ENCODE data around the gene ZBTB3. TPM values are rescaled to one million over a fixed set of nuclear protein-coding genes. Genes with fewer than 3 reads are reported as not detected.

ZBTB3 gene
- total and polyA plus RNA-seq, 9 of the 15 experiments (the other 6 are each of a cell fraction or from before 2014, with no cell fraction given): 1.9 to 10.0 (median 4.9) TPM

- H3K9ac ChIP-seq (ENCODE audit: insufficient read depth in 1 of 2, low read depth in 2 of 2, low read length in 2 of 2): peak within 1 kb of the TSS; percentile 84 to 96
- no peaks in the 10 kb centered on the region for H3K9me1 ChIP-seq (ENCODE audit: control insufficient read depth, insufficient read depth, low read length)
- peaks cover 75% of the 10 kb centered on the region for H3K36me3 ChIP-seq (ENCODE audit: control insufficient read depth, insufficient read depth, low read length)
- in situ Hi-C loops (cut with MboI): no loop called here
- no peaks in the 10 kb centered on the region for H4K20me1 ChIP-seq (replicated peaks; ENCODE audit: control insufficient read depth, insufficient read depth, low read length)
- DNase-seq (ENCODE audit: extremely low read depth in 1 of 4, low spot score in 3 of 4) (peak; percentile 84 to 92 (median 89)), ATAC-seq (peak; percentile 89), FAIRE-seq (peak; percentile 86)
- peak within 1 kb of the TSS; percentile 91 for H3K27ac ChIP-seq (ENCODE audit: extremely low read depth, low read depth, low read length)
- peak within 1 kb of the TSS; percentile 100 for H3K4me3 ChIP-seq
- H3K4me1 ChIP-seq (replicated peaks in 1 of 2; ENCODE audit: control insufficient read depth in 2 of 2, insufficient read depth in 2 of 2, low read length in 2 of 2): peaks cover 27% of the 10 kb centered on the region in 2 experiments
- 1% methylated on average over 55 of the region's 58 CpGs for WGBS (ENCODE audit: insufficient coverage, low coverage, missing lambda C conversion rate)
- peaks cover 50% of the 10 kb centered on the region for H3K79me2 ChIP-seq (ENCODE audit: control insufficient read depth, insufficient read depth, low read length)
- no TSS peak for BruUV-seq (replicated peaks)
- peak within 1 kb of the TSS; percentile 95 for H3K4me2 ChIP-seq (ENCODE audit: insufficient read depth, low read length)
- ChIA-PET POLR2A (interaction anchor here (0.7 to 11.4 kb wide), 12 partner anchors 11 to 217 kb away, joined by 3 to 116 read pairs (median 4); partner anchors contain the start of genes NXF1, STX5, WDR74 and ZBTB3), CTCF (ENCODE audit: low intra/inter-chr PET ratio) (no interaction called here)
- H3K27me3 ChIP-seq (ENCODE audit: control insufficient read depth in 2 of 2, insufficient read depth in 2 of 2, low read length in 2 of 2): no peaks in the 10 kb centered on the region
- peak within 1 kb of the TSS; percentile 90 for H2AFZ ChIP-seq (ENCODE audit: low read depth, low read length)
- intact Hi-C loops (cut with micrococcal nuclease): no loop called here
- H3K9me3 ChIP-seq (replicated peaks; ENCODE audit: control insufficient read depth, insufficient read depth, low read depth, low read length): no peaks in the 10 kb centered on the region
- TF ChIP-seq SNIP1 (IDR thresholded peaks at IDR 0.05; ENCODE audit: low read depth): no peak
- no peak for TF ChIP-seq ZNF175 (CRISPR knock-in tag; IDR thresholded peaks at IDR 0.05; ENCODE audit: low read depth)
- no peak; the same call in 1 of the 2 replicates for TF ChIP-seq ESRRA (IDR thresholded peaks at IDR 0.05; ENCODE audit: borderline replicate concordance, low read depth)
- peak; percentile 97 for TF ChIP-seq ARID4B (CRISPR knock-in tag; IDR thresholded peaks at IDR 0.05)
- TF ChIP-seq XRCC4 (IDR thresholded peaks at IDR 0.05; ENCODE audit: extremely low read depth, insufficient read depth, insufficient read length): no peak
- peak; percentile 80; the same call in 1 of the 2 replicates for TF ChIP-seq ERF (CRISPR knock-in tag; IDR thresholded peaks at IDR 0.05)
- no peak for TF ChIP-seq NFE2L1 (tag; IDR thresholded peaks at IDR 0.05; ENCODE audit: borderline replicate concordance, low read depth)
- TF ChIP-seq ARID1B (IDR thresholded peaks at IDR 0.05): no peak
- TF ChIP-seq TBP (optimal IDR thresholded peaks at IDR 0.05; ENCODE audit: low read depth, low read length): peak; percentile 67
- no peak for TF ChIP-seq RHOXF2B (CRISPR knock-in tag; conservative IDR thresholded peaks at IDR 0.05)
- TF ChIP-seq MLLT1 (IDR thresholded peaks at IDR 0.05): no peak
- TF ChIP-seq GTF2A2 (tag; IDR thresholded peaks at IDR 0.05): no peak
- TF ChIP-seq BRD9 (IDR thresholded peaks at IDR 0.05; ENCODE audit: low read depth, partially characterized antibody): no peak
- no peak for TF ChIP-seq CHD2 (IDR thresholded peaks at IDR 0.05; ENCODE audit: low read depth, low read length)
Observed at GRCh38 chr11:62791501-62792201, 37.7 kb upstream of the ZBTB3 start, which contains the start of gene TMEM223. TSS of gene TMEM223 (minus strand) at chr11:62792006. CDS start at chr11:62791994, 12 bp downstream.

Data from K562 (cell line).